Activated CD8-positive, alpha-beta T cell treated with anti-CD3 and anti-CD28 coated beads for 36 hours (primary cell): ENCODE results near the gene SPPL2A. TPM values are rescaled to one million over a fixed set of nuclear protein-coding genes. Genes with fewer than 3 reads are reported as not detected.

Source experiments
- ATAC-seq: fragments of 200-7000 bp; cut with Tn5 transposase; one replicate; pipeline ENCODE4 v1.10.0; 2021; ENCODE audit warnings: mild to moderate bottlenecking, moderate library complexity
- CTCF ChIA-PET: fragments of 350-600 bp; sonication (Branson Sonifier 250); formaldehyde crosslinking; loops from one replicate; lab custom pipeline; 2021; ENCODE audit warnings: antibody characterized with exemption; lab: Charles Lee
- POLR2A ChIA-PET: fragments of 350-600 bp; sonication (Branson Sonifier 250); formaldehyde crosslinking; loops from one replicate; lab custom pipeline; 2021; ENCODE audit warnings: antibody characterized with exemption; lab: Charles Lee
- DNase-seq: peaks from one replicate; pipeline ENCODE4 v3.0.0-alpha.2; 2020
- H3K27ac Mint-ChIP-seq: one replicate; pipeline ENCODE4 v1.8.0; 2021; ENCODE audit warnings: mild to moderate bottlenecking, mixed read lengths
- H3K27me3 Mint-ChIP-seq: one replicate; pipeline ENCODE4 v1.8.0; 2021; ENCODE audit warnings: mixed read lengths
- H3K36me3 Mint-ChIP-seq: one replicate; pipeline ENCODE4 v1.8.0; 2021; ENCODE audit warnings: low read depth, mixed read lengths
- H3K4me1 Mint-ChIP-seq: one replicate; pipeline ENCODE4 v1.8.0; 2021; ENCODE audit warnings: low read depth, mixed read lengths
- H3K4me3 Mint-ChIP-seq: one replicate; pipeline ENCODE4 v1.8.0; 2021; ENCODE audit warnings: mild to moderate bottlenecking, moderate library complexity, mixed read lengths
- H3K9me3 Mint-ChIP-seq: one replicate; pipeline ENCODE4 v1.8.0; 2021; ENCODE audit warnings: mixed read lengths
- CTCF ChIP-seq: fragments of 200-600 bp; IDR thresholded peaks from one replicate; pipeline ENCODE4 v1.8.0; 2022; ENCODE audit warnings: antibody characterized with exemption, mild to moderate bottlenecking
- intact Hi-C: fragments of 100-400 bp; cut with micrococcal nuclease; formaldehyde crosslinking; loops from one replicate; pipeline ENCODE4 v1.10.0; 2022
- total RNA-seq, 2 experiments: library from RNA; stranded (reverse); gene quantifications; one replicate each; pipeline ENCODE4 v1.2.3, GENCODE V29; 2021

The SPPL2A gene
- total RNA-seq, 2 experiments from 2014 or later = 47.7 to 48.8 TPM

GRCh38 chr15:50712018-50712417 lies 53.5 kb downstream of the SPPL2A start:
- no peak overlapping the region for H3K27ac Mint-ChIP-seq
- H3K27me3 Mint-ChIP-seq = no peaks in the 10 kb centered on the region
- intact Hi-C loops = no loop called here
- CTCF ChIA-PET = no interaction called here
- no peak for TF ChIP-seq CTCF
- POLR2A ChIA-PET = interaction anchor here (1.1 kb wide), 1 partner anchor 14 kb away, joined by 3 read pairs; no protein-coding TSS in a partner anchor
- ATAC-seq (no peak), DNase-seq (no peak)
- H3K9me3 Mint-ChIP-seq = no peaks in the 10 kb centered on the region
- no peaks in the 10 kb centered on the region for H3K4me1 Mint-ChIP-seq
- H3K36me3 Mint-ChIP-seq = peaks cover 5% of the 10 kb centered on the region
- no peak overlapping the region for H3K4me3 Mint-ChIP-seq

- H3K4me1 Mint-ChIP-seq = no peaks in the 10 kb centered on the region
- DNase-seq (no peak), ATAC-seq (no peak)
- H3K9me3 Mint-ChIP-seq = no peaks in the 10 kb centered on the region
- ChIA-PET CTCF (no interaction called here), POLR2A (no interaction called here)
- H3K4me3 Mint-ChIP-seq = no peak overlapping the region
- intact Hi-C loops = no loop called here
- no peak overlapping the region for H3K27ac Mint-ChIP-seq
- TF ChIP-seq CTCF = no peak
- no peaks in the 10 kb centered on the region for H3K27me3 Mint-ChIP-seq
- peaks cover 9% of the 10 kb centered on the region for H3K36me3 Mint-ChIP-seq
Measured at GRCh38 chr15:50710585-50710984, 54.9 kb downstream of the SPPL2A start.

- H3K9me3 Mint-ChIP-seq = no peaks in the 10 kb centered on the region
- DNase-seq = no peak
- no peak for ATAC-seq
- POLR2A ChIA-PET = no interaction called here
- no peak for TF ChIP-seq CTCF
- CTCF ChIA-PET = no interaction called here
- intact Hi-C loops = no loop called here
- H3K27ac Mint-ChIP-seq = no peak overlapping the region
- no peaks in the 10 kb centered on the region for H3K4me1 Mint-ChIP-seq
- peaks cover 9% of the 10 kb centered on the region for H3K36me3 Mint-ChIP-seq
- H3K27me3 Mint-ChIP-seq = no peaks in the 10 kb centered on the region
- no peak overlapping the region for H3K4me3 Mint-ChIP-seq
Measured at GRCh38 chr15:50707878-50708427, 57.6 kb downstream of the SPPL2A start.

GRCh38 chr15:50702762-50703334 lies 62.7 kb downstream of the SPPL2A start:
- no peaks in the 10 kb centered on the region for H3K9me3 Mint-ChIP-seq
- H3K4me3 Mint-ChIP-seq = no peak overlapping the region
- DNase-seq (no peak), ATAC-seq (no peak)
- H3K4me1 Mint-ChIP-seq = no peaks in the 10 kb centered on the region
- intact Hi-C loops = no loop called here
- H3K27me3 Mint-ChIP-seq = no peaks in the 10 kb centered on the region
- CTCF ChIA-PET = no interaction called here
- POLR2A ChIA-PET = no interaction called here
- no peak for TF ChIP-seq CTCF
- peaks cover 7% of the 10 kb centered on the region for H3K36me3 Mint-ChIP-seq
- no peak overlapping the region for H3K27ac Mint-ChIP-seq

- no peaks in the 10 kb centered on the region for H3K27me3 Mint-ChIP-seq
Measured at GRCh38 chr15:50698101-50698500, 67.4 kb downstream of the SPPL2A start.

More at GRCh38 chr15:50698101-50698500, 67.4 kb downstream of the SPPL2A start:
- no peak for TF ChIP-seq CTCF
- H3K9me3 Mint-ChIP-seq = no peaks in the 10 kb centered on the region
- no peak overlapping the region for H3K27ac Mint-ChIP-seq
- no peaks in the 10 kb centered on the region for H3K36me3 Mint-ChIP-seq
- no peak overlapping the region for H3K4me3 Mint-ChIP-seq
- no peak for ATAC-seq
- no peaks in the 10 kb centered on the region for H3K4me1 Mint-ChIP-seq
- CTCF ChIA-PET = interaction anchor here (1.0 kb wide), 1 partner anchor 110 kb away, joined by 5 read pairs; no protein-coding TSS in a partner anchor
- no peak for DNase-seq
- POLR2A ChIA-PET = no interaction called here
- intact Hi-C loops = no loop called here
